ENCODE measurements around the gene MOSPD3.

DNA sequence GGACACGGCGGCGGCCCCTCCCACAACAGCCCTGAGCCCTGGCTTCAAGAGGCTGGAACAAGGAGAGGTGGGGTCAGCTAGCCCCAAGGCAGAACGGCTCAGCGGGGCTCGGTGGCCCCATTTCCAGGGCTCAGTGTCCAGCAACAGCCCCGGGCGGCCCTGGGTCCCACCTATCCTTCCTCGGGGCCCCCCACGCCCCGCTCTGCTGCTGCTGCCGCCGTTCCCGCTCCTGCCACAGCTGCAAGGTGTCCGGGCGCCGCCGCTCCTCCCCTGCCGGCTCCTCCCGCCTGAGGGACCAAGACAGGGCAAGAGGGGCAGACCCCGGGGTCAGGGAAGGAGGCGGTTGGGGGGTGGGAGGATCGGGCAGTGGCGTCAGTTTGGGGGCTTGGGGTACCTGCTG, 35.2 kb upstream of the MOSPD3 start:
- TF ChIP-seq, protein P1, sequence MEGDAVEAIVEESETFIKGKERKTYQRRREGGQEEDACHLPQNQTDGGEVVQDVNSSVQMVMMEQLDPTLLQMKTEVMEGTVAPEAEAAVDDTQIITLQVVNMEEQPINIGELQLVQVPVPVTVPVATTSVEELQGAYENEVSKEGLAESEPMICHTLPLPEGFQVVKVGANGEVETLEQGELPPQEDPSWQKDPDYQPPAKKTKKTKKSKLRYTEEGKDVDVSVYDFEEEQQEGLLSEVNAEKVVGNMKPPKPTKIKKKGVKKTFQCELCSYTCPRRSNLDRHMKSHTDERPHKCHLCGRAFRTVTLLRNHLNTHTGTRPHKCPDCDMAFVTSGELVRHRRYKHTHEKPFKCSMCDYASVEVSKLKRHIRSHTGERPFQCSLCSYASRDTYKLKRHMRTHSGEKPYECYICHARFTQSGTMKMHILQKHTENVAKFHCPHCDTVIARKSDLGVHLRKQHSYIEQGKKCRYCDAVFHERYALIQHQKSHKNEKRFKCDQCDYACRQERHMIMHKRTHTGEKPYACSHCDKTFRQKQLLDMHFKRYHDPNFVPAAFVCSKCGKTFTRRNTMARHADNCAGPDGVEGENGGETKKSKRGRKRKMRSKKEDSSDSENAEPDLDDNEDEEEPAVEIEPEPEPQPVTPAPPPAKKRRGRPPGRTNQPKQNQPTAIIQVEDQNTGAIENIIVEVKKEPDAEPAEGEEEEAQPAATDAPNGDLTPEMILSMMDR (IDR thresholded peaks at IDR 0.05; ENCODE audit: insufficient read depth, low read length, poor library complexity, severe bottlenecking): no peak
- no peak for TF ChIP-seq EZH2phosphoT487 (conservative IDR thresholded peaks at IDR 0.05; ENCODE audit: low read length)
